Measurements from ENCODE around the gene IFI30. TPM values are rescaled to one million over a fixed set of nuclear protein-coding genes. Genes with fewer than 3 reads are reported as not detected.

IFI30 gene
- total RNA-seq, 1 donor from 2014 or later = 35.1 TPM

DNA sequence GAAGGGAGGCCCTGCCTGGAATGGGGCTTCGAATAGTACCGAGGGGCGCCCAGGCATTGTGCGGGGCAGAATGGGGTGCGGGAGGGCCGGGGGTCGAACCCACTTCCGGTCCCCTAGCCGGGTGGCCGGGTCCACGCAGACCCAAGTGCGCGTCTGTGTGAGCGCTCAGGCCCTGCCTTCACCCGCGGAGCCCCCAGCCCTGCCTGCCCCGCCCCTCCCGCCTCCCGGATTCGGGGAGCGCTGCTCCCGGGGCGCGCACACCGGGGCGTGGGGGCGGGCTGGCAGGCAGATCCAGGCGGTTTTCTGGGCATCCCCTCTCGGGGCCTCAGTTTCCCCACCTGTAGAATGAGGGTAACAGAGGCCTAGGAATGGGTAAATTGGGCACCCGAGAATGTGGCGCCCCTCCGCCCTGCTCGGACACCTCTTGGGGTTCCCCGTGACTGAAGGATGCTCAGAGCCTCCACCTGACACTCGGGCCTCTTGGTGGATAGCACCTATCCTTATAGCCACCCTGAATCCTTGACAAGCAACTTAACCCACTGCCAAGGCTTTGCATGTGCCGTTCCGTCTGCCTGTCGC lies 20.0 kb upstream of the IFI30 start:
- H3K4me3 ChIP-seq = peak overlapping the region; percentile 86 to 96
- no peak for TF ChIP-seq CTCF (IDR thresholded peaks at IDR 0.05)
- H3K36me3 ChIP-seq = peaks cover 0 to 6% of the 10 kb centered on the region in 2 donors
- H3K9me3 ChIP-seq = no peaks in the 10 kb centered on the region
- peaks cover 15 to 22% of the 10 kb centered on the region in 2 donors for H3K4me1 ChIP-seq
- no peak for DNase-seq (ENCODE audit: low spot score in 2 of 2)
- no peaks in the 10 kb centered on the region for H3K27me3 ChIP-seq
- peak overlapping the region; percentile 71 to 95 for H3K27ac ChIP-seq
- intact Hi-C loops (cut with DNase I) = loop anchor here (2.0 kb wide), 3 partner anchors 35 to 153 kb away; no protein-coding TSS in a partner anchor

- intact Hi-C loops (cut with DNase I) = no loop called here
- Histone ChIP-seq H3K9me3 (no peaks in the 10 kb centered on the region), H3K27ac (peak overlapping the region in 1 of 2 donors; percentile 11), H3K36me3 (peaks cover 0 to 6% of the 10 kb centered on the region in 2 donors), H3K4me3 (no peak overlapping the region), H3K4me1 (peaks cover 15 to 24% of the 10 kb centered on the region in 2 donors), H3K27me3 (no peaks in the 10 kb centered on the region)
- DNase-seq (ENCODE audit: low spot score in 2 of 2) = no peak
- no peak for TF ChIP-seq CTCF (IDR thresholded peaks at IDR 0.05)
These were observed 18.2 kb upstream of the IFI30 start for GRCh38 chr19:18155095-18156087.

DNA sequence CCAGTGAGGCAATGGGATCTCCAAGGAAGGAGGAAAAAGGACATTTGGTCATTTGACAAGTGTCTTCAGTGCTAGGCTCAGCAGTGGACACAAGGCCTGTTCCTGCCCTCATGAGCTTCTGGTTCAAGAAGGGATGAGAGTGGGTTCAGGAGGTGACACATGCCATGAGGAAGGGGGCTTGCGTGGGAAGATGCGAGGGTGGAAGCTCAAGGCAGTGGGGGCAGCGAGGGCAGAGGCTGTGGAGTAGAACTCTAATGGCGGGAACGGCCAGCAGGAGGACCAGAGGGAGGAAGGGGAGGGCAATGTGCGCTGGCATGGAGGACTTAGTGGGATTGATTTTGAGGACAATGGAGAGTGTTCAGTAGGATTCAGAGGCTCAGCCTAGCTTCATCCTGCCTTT lies 17.3 kb upstream of the IFI30 start:
- Histone ChIP-seq H3K27me3 (no peaks in the 10 kb centered on the region), H3K36me3 (peaks cover 0 to 6% of the 10 kb centered on the region in 2 donors), H3K9me3 (no peaks in the 10 kb centered on the region), H3K4me3 (no peak overlapping the region), H3K27ac (peak overlapping the region; percentile 65 to 66), H3K4me1 (peaks cover 20 to 30% of the 10 kb centered on the region in 2 donors)
- TF ChIP-seq CTCF (IDR thresholded peaks at IDR 0.05) = no peak
- intact Hi-C loops (cut with DNase I) = no loop called here
- DNase-seq (ENCODE audit: low spot score in 2 of 2) = no peak

GRCh38 chr19:18156841-18157464 lies 16.7 kb upstream of the IFI30 start:
- Histone ChIP-seq H3K4me3 (no peak overlapping the region), H3K27ac (peak overlapping the region; percentile 65 to 66), H3K4me1 (peaks cover 20 to 36% of the 10 kb centered on the region in 2 donors), H3K9me3 (no peaks in the 10 kb centered on the region), H3K36me3 (peaks cover 0 to 6% of the 10 kb centered on the region in 2 donors), H3K27me3 (no peaks in the 10 kb centered on the region)
- intact Hi-C loops (cut with DNase I) = no loop called here
- TF ChIP-seq CTCF (IDR thresholded peaks at IDR 0.05) = no peak
- DNase-seq (ENCODE audit: low spot score in 2 of 2) = peak in 1 of 2 donors; percentile 82

DNA sequence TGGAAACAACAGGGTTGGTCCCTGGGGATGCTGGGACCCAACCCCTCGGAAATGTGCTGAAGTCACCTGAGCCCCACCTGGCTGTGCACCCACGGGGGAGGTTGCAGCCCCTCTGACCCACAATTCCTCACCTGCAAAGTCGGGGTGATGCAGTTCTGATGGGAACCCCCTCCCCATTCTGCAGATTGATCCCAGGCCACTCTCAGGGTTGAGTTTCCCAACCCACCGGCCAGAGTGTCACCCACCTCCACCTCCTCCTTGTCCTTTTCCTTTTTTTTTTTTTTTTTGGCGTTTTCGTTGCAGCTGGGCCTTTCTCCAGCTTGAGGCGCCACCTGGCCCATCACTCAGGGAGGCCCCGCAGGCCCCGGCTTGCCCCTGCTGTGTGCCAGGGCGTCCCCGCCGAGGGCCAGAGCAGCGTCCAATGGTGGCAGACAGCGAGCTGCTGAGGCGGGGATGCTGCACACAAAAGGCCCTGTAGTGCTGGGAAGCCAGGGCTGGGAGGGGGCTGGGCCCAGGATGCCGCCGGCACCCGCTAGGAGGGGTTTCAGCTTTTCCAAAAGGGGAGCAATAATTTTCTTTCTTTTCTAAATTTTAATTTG lies 16.0 kb upstream of the IFI30 start:
- intact Hi-C loops (cut with DNase I) = no loop called here
- no peak for TF ChIP-seq CTCF (IDR thresholded peaks at IDR 0.05)
- Histone ChIP-seq H3K36me3 (peaks cover 3 to 7% of the 10 kb centered on the region in 2 donors), H3K27me3 (no peaks in the 10 kb centered on the region), H3K9me3 (no peaks in the 10 kb centered on the region), H3K27ac (peak overlapping the region; percentile 65 to 66), H3K4me3 (no peak overlapping the region), H3K4me1 (peaks cover 20 to 37% of the 10 kb centered on the region in 2 donors)
- DNase-seq (ENCODE audit: low spot score in 2 of 2) = no peak

Measured in ascending aorta (tissue), 2 donors.